Effector memory CD8-positive, alpha-beta T cell (primary cell): Measurements from ENCODE around the gene CES1.
"Not testable (repeated sequence)": the region's sequence is repeated elsewhere in the genome, so short reads cannot be mapped to it uniquely, and the experiment has no call there.

Source experiments
- ATAC-seq: fragments of 150-1000 bp; cut with Tn5 transposase; replicated peaks from 2 replicates; pipeline ENCODE4 v1.10.0; 2021; ENCODE audit warnings: mild to moderate bottlenecking, moderate library complexity
- DNase-seq, 3 experiments: peaks; one replicate each; pipeline ENCODE4 v3.0.0; 2021
- H3K27ac Mint-ChIP-seq, 2 donors: one replicate each; pipeline ENCODE4 v1.8.0; 2022; ENCODE audit warnings: mild to moderate bottlenecking in 2 of 2, mixed read lengths in 2 of 2, moderate library complexity in 2 of 2
- H3K27me3 Mint-ChIP-seq, 2 donors: one replicate each; pipeline ENCODE4 v1.8.0; 2022; ENCODE audit warnings: mixed read lengths in 2 of 2
- H3K36me3 Mint-ChIP-seq: one replicate; pipeline ENCODE4 v1.8.0; 2022; ENCODE audit warnings: mild to moderate bottlenecking, moderate library complexity, mixed read lengths; ENCODE audit not compliant: insufficient read depth
- H3K4me1 Mint-ChIP-seq, 2 donors: one replicate each; pipeline ENCODE4 v1.8.0; 2022; ENCODE audit warnings: low read depth in 2 of 2, mixed read lengths in 2 of 2
- H3K4me3 Mint-ChIP-seq, 2 donors: one replicate each; pipeline ENCODE4 v1.8.0; 2022; ENCODE audit warnings: mild to moderate bottlenecking in 2 of 2, mixed read lengths in 2 of 2, moderate library complexity in 2 of 2
- H3K9me3 Mint-ChIP-seq, 2 donors: one replicate each; pipeline ENCODE4 v1.8.0; 2022; ENCODE audit warnings: mixed read lengths in 2 of 2

Gene CES1

GRCh38 chr16:55808286-55808685 is 24.6 kb downstream of the CES1 start:
- H3K4me1 Mint-ChIP-seq, H3K4me3 Mint-ChIP-seq, H3K9me3 Mint-ChIP-seq, ATAC-seq, H3K36me3 Mint-ChIP-seq, H3K27ac Mint-ChIP-seq, DNase-seq: not testable (repeated sequence)
- peaks cover 19 to 37% of the 10 kb centered on the region in 2 donors for H3K27me3 Mint-ChIP-seq

GRCh38 chr16:55805104-55805503 is 27.8 kb downstream of the CES1 start:
- H3K4me3 Mint-ChIP-seq, H3K4me1 Mint-ChIP-seq, H3K36me3 Mint-ChIP-seq, H3K27me3 Mint-ChIP-seq, H3K9me3 Mint-ChIP-seq, ATAC-seq, H3K27ac Mint-ChIP-seq, DNase-seq: not testable (repeated sequence)

GRCh38 chr16:55803681-55804080 is 29.2 kb downstream of the CES1 start:
- H3K4me1 Mint-ChIP-seq, H3K9me3 Mint-ChIP-seq, H3K27me3 Mint-ChIP-seq, H3K27ac Mint-ChIP-seq, H3K4me3 Mint-ChIP-seq, H3K36me3 Mint-ChIP-seq, DNase-seq: not testable (repeated sequence)
- ATAC-seq = peak; percentile 86

GRCh38 chr16:55792934-55793374 is 39.9 kb downstream of the CES1 start:
- not testable (repeated sequence) for H3K27ac Mint-ChIP-seq, H3K4me3 Mint-ChIP-seq, H3K36me3 Mint-ChIP-seq, H3K27me3 Mint-ChIP-seq, DNase-seq, H3K9me3 Mint-ChIP-seq, H3K4me1 Mint-ChIP-seq
- peak; percentile 87 for ATAC-seq

GRCh38 chr16:55791512-55791911 is 41.4 kb downstream of the CES1 start:
- not testable (repeated sequence) for H3K27ac Mint-ChIP-seq, H3K27me3 Mint-ChIP-seq, H3K4me1 Mint-ChIP-seq, DNase-seq, ATAC-seq, H3K4me3 Mint-ChIP-seq, H3K9me3 Mint-ChIP-seq, H3K36me3 Mint-ChIP-seq

GRCh38 chr16:55790240-55790639 is 42.7 kb downstream of the CES1 start:
- H3K27ac Mint-ChIP-seq, H3K9me3 Mint-ChIP-seq, ATAC-seq, H3K36me3 Mint-ChIP-seq, DNase-seq, H3K4me3 Mint-ChIP-seq, H3K4me1 Mint-ChIP-seq: not testable (repeated sequence)
- peaks cover 11 to 20% of the 10 kb centered on the region in 2 donors for H3K27me3 Mint-ChIP-seq

GRCh38 chr16:55782793-55783091 is 50.2 kb downstream of the CES1 start:
- not testable (repeated sequence) for H3K27ac Mint-ChIP-seq, H3K36me3 Mint-ChIP-seq, H3K9me3 Mint-ChIP-seq, H3K4me3 Mint-ChIP-seq, DNase-seq, ATAC-seq, H3K4me1 Mint-ChIP-seq
- H3K27me3 Mint-ChIP-seq = peaks cover 28 to 62% of the 10 kb centered on the region in 2 donors

- H3K4me3 Mint-ChIP-seq, H3K36me3 Mint-ChIP-seq, ATAC-seq, H3K9me3 Mint-ChIP-seq, H3K4me1 Mint-ChIP-seq, H3K27ac Mint-ChIP-seq, DNase-seq: not testable (repeated sequence)
- H3K27me3 Mint-ChIP-seq = peaks cover 28 to 63% of the 10 kb centered on the region in 2 donors
These were observed 50.7 kb downstream of the CES1 start for GRCh38 chr16:55782091-55782792.

- peaks cover 21 to 62% of the 10 kb centered on the region in 2 donors for H3K27me3 Mint-ChIP-seq
- not testable (repeated sequence) for H3K36me3 Mint-ChIP-seq, H3K9me3 Mint-ChIP-seq, H3K27ac Mint-ChIP-seq, H3K4me3 Mint-ChIP-seq, H3K4me1 Mint-ChIP-seq, DNase-seq, ATAC-seq
These were observed 51.4 kb downstream of the CES1 start for GRCh38 chr16:55781456-55781855.

- not testable (repeated sequence) for H3K36me3 Mint-ChIP-seq, H3K9me3 Mint-ChIP-seq, ATAC-seq, H3K4me3 Mint-ChIP-seq, DNase-seq, H3K4me1 Mint-ChIP-seq, H3K27ac Mint-ChIP-seq
- peaks cover 16 to 58% of the 10 kb centered on the region in 2 donors for H3K27me3 Mint-ChIP-seq
These were observed 52.8 kb downstream of the CES1 start for GRCh38 chr16:55780095-55780407.

- ATAC-seq (no peak), DNase-seq (no peak)
- H3K4me1 Mint-ChIP-seq = no peaks in the 10 kb centered on the region
- H3K36me3 Mint-ChIP-seq = no peaks in the 10 kb centered on the region
- H3K9me3 Mint-ChIP-seq = no peaks in the 10 kb centered on the region
- no peak overlapping the region for H3K27ac Mint-ChIP-seq
- H3K27me3 Mint-ChIP-seq = peaks cover 16 to 61% of the 10 kb centered on the region in 2 donors
- no peak overlapping the region for H3K4me3 Mint-ChIP-seq
These were observed 53.3 kb downstream of the CES1 start for GRCh38 chr16:55779402-55780094.

GRCh38 chr16:55778757-55779156 is 54.1 kb downstream of the CES1 start:
- H3K36me3 Mint-ChIP-seq = no peaks in the 10 kb centered on the region
- H3K4me1 Mint-ChIP-seq = peaks cover 0 to 1% of the 10 kb centered on the region in 2 donors
- ATAC-seq = no peak

GRCh38 chr16:55775857-55776256 is 57.0 kb downstream of the CES1 start:
- no peak overlapping the region for H3K4me3 Mint-ChIP-seq
- no peak overlapping the region for H3K27ac Mint-ChIP-seq
- ATAC-seq (no peak), DNase-seq (no peak)
- H3K4me1 Mint-ChIP-seq = peaks cover 3 to 8% of the 10 kb centered on the region in 2 donors
- H3K27me3 Mint-ChIP-seq = peaks cover 25 to 61% of the 10 kb centered on the region in 2 donors
- H3K9me3 Mint-ChIP-seq = peaks cover 0 to 1% of the 10 kb centered on the region in 2 donors
- H3K36me3 Mint-ChIP-seq = no peaks in the 10 kb centered on the region

More at GRCh38 chr16:55778757-55779156, 54.1 kb downstream of the CES1 start:
- Mint-ChIP-seq H3K27ac (no peak overlapping the region), H3K4me3 (no peak overlapping the region), H3K27me3 (peaks cover 24 to 62% of the 10 kb centered on the region in 2 donors), H3K9me3 (peaks cover 0 to 1% of the 10 kb centered on the region in 2 donors)
- no peak for DNase-seq

- Mint-ChIP-seq H3K4me3 (no peak overlapping the region), H3K27me3 (peaks cover 25 to 57% of the 10 kb centered on the region in 2 donors), H3K4me1 (peaks cover 3 to 9% of the 10 kb centered on the region in 2 donors), H3K27ac (no peak overlapping the region), H3K9me3 (peaks cover 0 to 1% of the 10 kb centered on the region in 2 donors), H3K36me3 (no peaks in the 10 kb centered on the region)
- ATAC-seq (no peak), DNase-seq (no peak)
These were observed 58.9 kb downstream of the CES1 start for GRCh38 chr16:55773859-55774549.
